Measurements from ENCODE around the gene ENKUR.

- no peak for TF ChIP-seq CTCF (IDR thresholded peaks at IDR 0.05)
- no peak for TF ChIP-seq POLR2A (IDR thresholded peaks at IDR 0.05)
These were observed 2.7 kb upstream of the ENKUR start for GRCh38 chr10:25018703-25019102.

Measured in gastroesophageal sphincter (tissue), 3 donors.